A673 (cell line): ENCODE results near the gene BFSP2. TPM values are rescaled to one million over a fixed set of nuclear protein-coding genes. Genes with fewer than 3 reads are reported as not detected.

Source experiments
- BruUV-seq: library from RNA; stranded (reverse); fragments of 400-500 nt; replicated peaks from 2 replicates; lab custom pipeline; 2021; lab: Mats Ljungman, UMichigan
- CTCF ChIA-PET: fragments of 300-600 bp; sonication (Branson Sonifier 250); formaldehyde crosslinking; loops from one replicate; lab custom pipeline; 2022; ENCODE audit warnings: antibody characterized with exemption; lab: Charles Lee
- POLR2A ChIA-PET: fragments of 300-600 bp; sonication (Branson Sonifier 250); formaldehyde crosslinking; loops from one replicate; lab custom pipeline; 2022; ENCODE audit warnings: antibody characterized with exemption; ENCODE audit not compliant: low non-redundant PET; lab: Charles Lee
- DNase-seq: peaks from one replicate; pipeline ENCODE4 v3.0.0-alpha.2; 2015; ENCODE audit warnings: low spot score
- H3K27ac ChIP-seq: fragments of 200-600 bp; sonication (generic); 2 replicates; pipeline ENCODE4 v1.5.1; 2016; ENCODE audit warnings: mixed run types, low read depth, mild to moderate bottlenecking, mixed read lengths, antibody characterized with exemption, low read length; ENCODE audit not compliant: poor library complexity, severe bottlenecking
- H3K27me3 ChIP-seq: fragments of 200-600 bp; sonication (generic); replicated peaks from 2 replicates; pipeline ENCODE4 v1.6.1; 2017; ENCODE audit warnings: mixed run types, low read depth, mild to moderate bottlenecking, mixed read lengths, antibody characterized with exemption, low read length; ENCODE audit not compliant: insufficient read depth, poor library complexity
- H3K36me3 ChIP-seq: fragments of 200-600 bp; sonication (generic); 2 replicates; pipeline ENCODE4 v1.6.1; 2016; ENCODE audit warnings: mixed run types, mild to moderate bottlenecking, mixed read lengths, antibody characterized with exemption, low read length; ENCODE audit not compliant: insufficient read depth, poor library complexity, severe bottlenecking
- H3K4me1 ChIP-seq: fragments of 200-600 bp; sonication (generic); 2 replicates; pipeline ENCODE4 v1.6.1; 2017; ENCODE audit warnings: mixed run types, mild to moderate bottlenecking, mixed read lengths, antibody characterized with exemption, low read length; ENCODE audit not compliant: insufficient read depth, poor library complexity, severe bottlenecking
- H3K4me3 ChIP-seq: fragments of 200-600 bp; sonication (generic); 2 replicates; pipeline ENCODE4 v1.5.1; 2016; ENCODE audit warnings: low read depth, mixed run types, mild to moderate bottlenecking, mixed read lengths, low read length; ENCODE audit not compliant: poor library complexity, severe bottlenecking
- H3K9me3 ChIP-seq: fragments of 200-600 bp; sonication (generic); 2 replicates; pipeline ENCODE4 v1.6.1; 2016; ENCODE audit warnings: mixed run types, low read depth, mild to moderate bottlenecking, mixed read lengths, antibody characterized with exemption, low read length; ENCODE audit not compliant: poor library complexity, severe bottlenecking
- EZH2 ChIP-seq: fragments of 200-600 bp; sonication (generic); IDR thresholded peaks from 2 replicates; pipeline ENCODE4 v1.6.1; 2017; ENCODE audit warnings: borderline replicate concordance, low read depth, mild to moderate bottlenecking, mixed read lengths, antibody characterized with exemption, low read length; ENCODE audit not compliant: poor library complexity, severe bottlenecking
- intact Hi-C: fragments of 100-400 bp; cut with micrococcal nuclease; formaldehyde crosslinking; loops from one replicate; pipeline ENCODE4 v1.10.0; 2022; ENCODE audit not compliant: unreplicated experiment
- total RNA-seq: library from RNA; stranded (reverse); gene quantifications from 2 replicates; pipeline ENCODE4 v1.2.3, GENCODE V29; 2021
- TF ChIP-seq, protein P1 (sequence below): fragments of 300-800, 200-600 bp; sonication (generic); conservative IDR thresholded peaks from 2 replicates; pipeline ENCODE4 v1.5.1; 2017; ENCODE audit warnings: low read depth, mild to moderate bottlenecking, antibody characterized with exemption, low read length, moderate library complexity, mixed read lengths

The BFSP2 gene
- total RNA-seq, 1 experiment from 2014 or later: not detected

GRCh38 chr3:133404920-133405319 is 5.1 kb downstream of the BFSP2 start:
- BruUV-seq: no TSS peak
- CTCF ChIA-PET: no interaction called here

DNA sequence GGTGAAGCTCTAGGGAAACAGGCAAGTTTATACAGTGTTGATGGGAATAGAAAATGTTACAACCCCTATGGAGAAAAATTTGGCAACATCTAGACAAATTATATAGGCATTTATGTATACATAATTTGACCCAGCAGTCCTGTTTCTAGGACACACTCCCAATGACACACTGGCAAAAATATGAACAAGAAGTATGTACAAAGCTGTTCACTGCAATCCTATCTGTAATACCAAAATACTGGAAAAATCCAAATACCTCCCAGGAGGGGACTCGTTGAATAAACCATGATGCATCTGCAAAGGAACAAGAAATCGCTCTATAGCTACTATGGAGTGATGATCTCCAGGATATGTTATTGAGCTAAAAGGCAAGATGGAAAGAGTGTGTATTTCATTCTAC is 8.5 kb downstream of the BFSP2 start:
- intact Hi-C loops: no loop called here
- no peak overlapping the region for H3K27ac ChIP-seq
- ChIA-PET POLR2A (no interaction called here), CTCF (no interaction called here)
- H3K9me3 ChIP-seq: no peaks in the 10 kb centered on the region
- peaks cover 4% of the 10 kb centered on the region for H3K4me1 ChIP-seq
- no peaks in the 10 kb centered on the region for H3K36me3 ChIP-seq
- peaks cover 50% of the 10 kb centered on the region for H3K27me3 ChIP-seq
- no TSS peak for BruUV-seq
- H3K4me3 ChIP-seq: no peak overlapping the region
- no peak for DNase-seq
- TF ChIP-seq, protein P1, sequence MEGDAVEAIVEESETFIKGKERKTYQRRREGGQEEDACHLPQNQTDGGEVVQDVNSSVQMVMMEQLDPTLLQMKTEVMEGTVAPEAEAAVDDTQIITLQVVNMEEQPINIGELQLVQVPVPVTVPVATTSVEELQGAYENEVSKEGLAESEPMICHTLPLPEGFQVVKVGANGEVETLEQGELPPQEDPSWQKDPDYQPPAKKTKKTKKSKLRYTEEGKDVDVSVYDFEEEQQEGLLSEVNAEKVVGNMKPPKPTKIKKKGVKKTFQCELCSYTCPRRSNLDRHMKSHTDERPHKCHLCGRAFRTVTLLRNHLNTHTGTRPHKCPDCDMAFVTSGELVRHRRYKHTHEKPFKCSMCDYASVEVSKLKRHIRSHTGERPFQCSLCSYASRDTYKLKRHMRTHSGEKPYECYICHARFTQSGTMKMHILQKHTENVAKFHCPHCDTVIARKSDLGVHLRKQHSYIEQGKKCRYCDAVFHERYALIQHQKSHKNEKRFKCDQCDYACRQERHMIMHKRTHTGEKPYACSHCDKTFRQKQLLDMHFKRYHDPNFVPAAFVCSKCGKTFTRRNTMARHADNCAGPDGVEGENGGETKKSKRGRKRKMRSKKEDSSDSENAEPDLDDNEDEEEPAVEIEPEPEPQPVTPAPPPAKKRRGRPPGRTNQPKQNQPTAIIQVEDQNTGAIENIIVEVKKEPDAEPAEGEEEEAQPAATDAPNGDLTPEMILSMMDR: no peak
- no peak for TF ChIP-seq EZH2

More at GRCh38 chr3:133404920-133405319, 5.1 kb downstream of the BFSP2 start:
- H3K9me3 ChIP-seq: no peaks in the 10 kb centered on the region
- TF ChIP-seq EZH2: no peak
- TF ChIP-seq, protein P1: no peak
- intact Hi-C loops: no loop called here
- POLR2A ChIA-PET: no interaction called here
- no peak overlapping the region for H3K27ac ChIP-seq
- H3K27me3 ChIP-seq: peaks cover 26% of the 10 kb centered on the region
- DNase-seq: no peak
- H3K4me3 ChIP-seq: no peak overlapping the region
- H3K36me3 ChIP-seq: no peaks in the 10 kb centered on the region
- no peaks in the 10 kb centered on the region for H3K4me1 ChIP-seq

DNA sequence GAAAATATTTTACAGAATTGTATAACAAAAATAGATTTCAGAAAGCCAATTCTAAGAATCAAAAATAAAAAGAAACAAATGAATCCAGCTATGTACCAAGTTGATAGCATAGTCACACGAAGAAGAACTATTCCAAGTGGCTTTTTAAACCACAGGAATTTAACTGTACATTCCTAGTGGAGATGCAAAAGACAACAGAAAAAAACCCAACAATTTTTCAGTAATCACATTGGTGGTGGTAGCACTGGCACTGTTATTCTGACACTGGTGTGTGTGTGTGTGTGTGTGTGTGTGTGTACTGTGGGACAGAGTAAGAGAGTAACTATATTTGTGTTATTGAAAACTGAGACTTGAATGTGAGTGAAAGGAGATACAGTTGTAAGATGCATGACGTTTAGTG is 9.1 kb downstream of the BFSP2 start:
- DNase-seq: no peak

More for the DNA sequence above, 9.1 kb downstream of the BFSP2 start:
- Histone ChIP-seq H3K4me1 (peaks cover 8% of the 10 kb centered on the region), H3K36me3 (no peaks in the 10 kb centered on the region), H3K27ac (no peak overlapping the region), H3K4me3 (no peak overlapping the region), H3K9me3 (no peaks in the 10 kb centered on the region), H3K27me3 (peaks cover 50% of the 10 kb centered on the region)
- no peak for TF ChIP-seq EZH2
- TF ChIP-seq, protein P1: no peak
- BruUV-seq: no TSS peak
- ChIA-PET CTCF (no interaction called here), POLR2A (no interaction called here)
- intact Hi-C loops: no loop called here
